Measurements from ENCODE around the gene LRRC61.

- TF ChIP-seq CTCF (IDR thresholded peaks at IDR 0.05; ENCODE audit: insufficient read depth, low read length, poor library complexity, severe bottlenecking), result no peak
- no peak for TF ChIP-seq EZH2phosphoT487 (conservative IDR thresholded peaks at IDR 0.05; ENCODE audit: low read length)
Measured at GRCh38 chr7:150384406-150385301, 61.5 kb downstream of the LRRC61 start.

Data from SU-DHL-6 (cell line).